Activated CD4-positive, alpha-beta T cell treated with anti-CD3 and anti-CD28 coated beads, Interleukin-2, amount 10 ng/mL, durations not matched to agents 24 days and 14 days (primary cell): ENCODE measurements around the gene ENSA. TPM values are rescaled to one million over a fixed set of nuclear protein-coding genes. Genes with fewer than 3 reads are reported as not detected.
"Not testable (repeated sequence)": the region's sequence is repeated elsewhere in the genome, so short reads cannot be mapped to it uniquely, and the experiment has no call there.

Experiments used
- DNase-seq: peaks from one replicate; pipeline ENCODE4 v3.0.0; 2022
- H3K27ac Mint-ChIP-seq: one replicate; pipeline ENCODE4 v1.8.0; 2022; ENCODE audit warnings: mild to moderate bottlenecking, mixed read lengths
- H3K27me3 Mint-ChIP-seq: one replicate; pipeline ENCODE4 v1.8.0; 2022; ENCODE audit warnings: mixed read lengths
- H3K36me3 Mint-ChIP-seq: one replicate; pipeline ENCODE4 v1.8.0; 2022; ENCODE audit warnings: low read depth, mild to moderate bottlenecking, mixed read lengths
- H3K4me1 Mint-ChIP-seq: one replicate; pipeline ENCODE4 v1.8.0; 2021; ENCODE audit warnings: mixed read lengths
- H3K4me3 Mint-ChIP-seq: one replicate; pipeline ENCODE4 v1.8.0; 2022; ENCODE audit warnings: mild to moderate bottlenecking, moderate library complexity, mixed read lengths
- H3K9me3 Mint-ChIP-seq: one replicate; pipeline ENCODE4 v1.8.0; 2021; ENCODE audit warnings: mixed read lengths
- intact Hi-C: fragments of 100-400 bp; cut with micrococcal nuclease; formaldehyde crosslinking; loops from one replicate; pipeline ENCODE4 v1.15.1; 2023
- total RNA-seq: library from RNA; stranded (reverse); gene quantifications from 2 replicates; pipeline ENCODE4 v1.2.3, GENCODE V29; 2022

Gene ENSA
- total RNA-seq, 1 donor from 2014 or later = 248 TPM

- H3K27me3 Mint-ChIP-seq, intact Hi-C loops, H3K4me3 Mint-ChIP-seq, H3K9me3 Mint-ChIP-seq, H3K27ac Mint-ChIP-seq, DNase-seq: not testable (repeated sequence)
- peaks cover 21% of the 10 kb centered on the region for H3K4me1 Mint-ChIP-seq
- peaks cover 36% of the 10 kb centered on the region for H3K36me3 Mint-ChIP-seq
These were observed 47.5 kb downstream of the ENSA start for GRCh38 chr1:150581962-150582361.

GRCh38 chr1:150581437-150581836 lies 48.0 kb downstream of the ENSA start:
- Mint-ChIP-seq H3K36me3 (peaks cover 40% of the 10 kb centered on the region), H3K4me1 (peaks cover 21% of the 10 kb centered on the region)
- DNase-seq = peak; percentile 52
- intact Hi-C loops, H3K9me3 Mint-ChIP-seq, H3K27ac Mint-ChIP-seq, H3K27me3 Mint-ChIP-seq, H3K4me3 Mint-ChIP-seq: not testable (repeated sequence)

- H3K27me3 Mint-ChIP-seq, DNase-seq, H3K9me3 Mint-ChIP-seq, intact Hi-C loops: not testable (repeated sequence)
- Mint-ChIP-seq H3K36me3 (peaks cover 43% of the 10 kb centered on the region), H3K4me1 (peaks cover 22% of the 10 kb centered on the region), H3K4me3 (peak overlapping the region; percentile 88), H3K27ac (peak overlapping the region; percentile 93)
These were observed 48.4 kb downstream of the ENSA start for GRCh38 chr1:150580966-150581365.

- peaks cover 21% of the 10 kb centered on the region for H3K4me1 Mint-ChIP-seq
- DNase-seq = peak; percentile 63
- peak overlapping the region; percentile 93 for H3K27ac Mint-ChIP-seq
- H3K4me3 Mint-ChIP-seq = peak overlapping the region; percentile 88
- H3K36me3 Mint-ChIP-seq = peaks cover 46% of the 10 kb centered on the region
- intact Hi-C loops = loop anchor here (1.0 to 5.0 kb wide), 4 partner anchors 31 to 117 kb away; partner anchors contain the start of genes ENSA and GOLPH3L
- no peaks in the 10 kb centered on the region for H3K9me3 Mint-ChIP-seq
- no peaks in the 10 kb centered on the region for H3K27me3 Mint-ChIP-seq
These were observed 49.3 kb downstream of the ENSA start for GRCh38 chr1:150579945-150580642.

GRCh38 chr1:150579110-150579944 lies 50.1 kb downstream of the ENSA start, which contains the start of gene MCL1:
TSS of gene MCL1 (minus strand) at chr1:150579610. CDS start at chr1:150579530, 80 bp downstream.
- Mint-ChIP-seq H3K27me3 (no peaks in the 10 kb centered on the region), H3K27ac (peak within 1 kb of the TSS; percentile 93), H3K36me3 (peaks cover 52% of the 10 kb centered on the region), H3K9me3 (no peaks in the 10 kb centered on the region), H3K4me3 (peak within 1 kb of the TSS; percentile 94), H3K4me1 (peaks cover 26% of the 10 kb centered on the region)
- intact Hi-C loops = loop anchor here (1.0 to 5.0 kb wide), 4 partner anchors 32 to 118 kb away; partner anchors contain the start of genes ENSA and GOLPH3L
- peak; percentile 98 for DNase-seq

- DNase-seq = peak; percentile 87
- Mint-ChIP-seq H3K36me3 (peaks cover 57% of the 10 kb centered on the region), H3K4me3 (peak overlapping the region; percentile 94), H3K4me1 (peaks cover 31% of the 10 kb centered on the region), H3K9me3 (no peaks in the 10 kb centered on the region), H3K27ac (peak overlapping the region; percentile 91), H3K27me3 (no peaks in the 10 kb centered on the region)
- intact Hi-C loops = loop anchor here (1.0 to 5.0 kb wide), 6 partner anchors 10 to 119 kb away; partner anchors contain the start of genes ENSA and GOLPH3L
These were observed 50.9 kb downstream of the ENSA start for GRCh38 chr1:150578272-150579109.

GRCh38 chr1:150577557-150578271 lies 51.7 kb downstream of the ENSA start:
- H3K4me1 Mint-ChIP-seq = peaks cover 36% of the 10 kb centered on the region
- peak overlapping the region; percentile 91 for H3K27ac Mint-ChIP-seq
- no peaks in the 10 kb centered on the region for H3K27me3 Mint-ChIP-seq
- H3K4me3 Mint-ChIP-seq = peak overlapping the region; percentile 94
- no peaks in the 10 kb centered on the region for H3K9me3 Mint-ChIP-seq
- peaks cover 65% of the 10 kb centered on the region for H3K36me3 Mint-ChIP-seq
- peak; percentile 81 for DNase-seq
- intact Hi-C loops = loop anchor here (1.0 to 5.0 kb wide), 5 partner anchors 9 to 120 kb away; partner anchors contain the start of genes ENSA and GOLPH3L

GRCh38 chr1:150576794-150577556 lies 52.4 kb downstream of the ENSA start:
- DNase-seq = peak; percentile 76
- Mint-ChIP-seq H3K4me1 (peaks cover 36% of the 10 kb centered on the region), H3K27ac (peak overlapping the region; percentile 91), H3K36me3 (peaks cover 72% of the 10 kb centered on the region), H3K4me3 (peak overlapping the region; percentile 94), H3K27me3 (no peaks in the 10 kb centered on the region), H3K9me3 (no peaks in the 10 kb centered on the region)
- intact Hi-C loops = loop anchor here (5.0 kb wide), 1 partner anchor 120 kb away; the partner anchor contains the start of gene GOLPH3L

- Mint-ChIP-seq H3K27me3 (no peaks in the 10 kb centered on the region), H3K27ac (peak overlapping the region; percentile 94), H3K36me3 (peaks cover 76% of the 10 kb centered on the region), H3K4me1 (peaks cover 36% of the 10 kb centered on the region), H3K9me3 (no peaks in the 10 kb centered on the region), H3K4me3 (peak overlapping the region; percentile 94)
- no peak for DNase-seq
- intact Hi-C loops = loop anchor here (5.0 kb wide), 1 partner anchor 121 kb away; the partner anchor contains the start of gene GOLPH3L
These were observed 53.1 kb downstream of the ENSA start for GRCh38 chr1:150576367-150576711.

- peak overlapping the region; percentile 94 for H3K27ac Mint-ChIP-seq
- peaks cover 82% of the 10 kb centered on the region for H3K36me3 Mint-ChIP-seq
- intact Hi-C loops = loop anchor here (5.0 kb wide), 1 partner anchor 122 kb away; the partner anchor contains the start of gene GOLPH3L
- peaks cover 38% of the 10 kb centered on the region for H3K4me1 Mint-ChIP-seq
- H3K27me3 Mint-ChIP-seq = no peaks in the 10 kb centered on the region
- peak; percentile 73 for DNase-seq
- H3K4me3 Mint-ChIP-seq = peak overlapping the region; percentile 94
- no peaks in the 10 kb centered on the region for H3K9me3 Mint-ChIP-seq
These were observed 53.7 kb downstream of the ENSA start for GRCh38 chr1:150575518-150576366.

- Mint-ChIP-seq H3K27ac (peak overlapping the region; percentile 94), H3K4me3 (peak overlapping the region; percentile 94), H3K27me3 (no peaks in the 10 kb centered on the region), H3K36me3 (peaks cover 86% of the 10 kb centered on the region), H3K9me3 (no peaks in the 10 kb centered on the region), H3K4me1 (peaks cover 38% of the 10 kb centered on the region)
- intact Hi-C loops = loop anchor here (5.0 kb wide), 1 partner anchor 122 kb away; the partner anchor contains the start of gene GOLPH3L
- peak; percentile 55 for DNase-seq
These were observed 54.3 kb downstream of the ENSA start for GRCh38 chr1:150575072-150575489.
